22Rv1 (cell line): ENCODE data around the gene CPD.

Source experiments
- CTCF ChIP-seq: fragments of 450-650 bp; IDR thresholded peaks from 2 replicates; pipeline ENCODE4 v1.5.1; 2017; ENCODE audit warnings: mild to moderate bottlenecking
- ZFX ChIP-seq: fragments of 450-650 bp; IDR thresholded peaks from 2 replicates; pipeline ENCODE4 v1.6.1; 2017; ENCODE audit warnings: antibody characterized with exemption, borderline replicate concordance

GRCh38 chr17:30427611-30428010, 48.9 kb downstream of the CPD start:
- TF ChIP-seq CTCF (no peak), ZFX (no peak)
